HG03139 (cell line): ENCODE measurements around the gene THEM4.

Experiments
- ATAC-seq: cut with Tn5 transposase; IDR thresholded peaks from one replicate; pipeline ENCODE4 v1.9.1; 2021; ENCODE audit not compliant: unreplicated experiment

Gene THEM4

DNA sequence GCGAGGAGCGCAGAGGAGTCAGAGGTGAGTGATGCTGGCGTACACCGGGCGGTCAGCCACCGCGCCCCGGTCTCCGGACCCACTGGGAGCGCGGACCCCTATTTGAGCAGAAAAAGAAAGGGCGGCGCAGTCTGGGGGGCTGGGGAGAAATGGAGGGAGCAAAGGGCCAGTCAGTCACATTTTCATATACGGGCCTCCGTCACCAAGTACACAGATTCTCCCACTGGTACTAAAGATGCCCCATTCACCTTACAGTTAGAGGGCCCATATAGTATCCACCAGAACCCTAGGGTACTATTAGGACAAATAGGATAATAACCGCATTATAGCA is 70.3 kb downstream of the THEM4 start:
- ATAC-seq: no peak

DNA sequence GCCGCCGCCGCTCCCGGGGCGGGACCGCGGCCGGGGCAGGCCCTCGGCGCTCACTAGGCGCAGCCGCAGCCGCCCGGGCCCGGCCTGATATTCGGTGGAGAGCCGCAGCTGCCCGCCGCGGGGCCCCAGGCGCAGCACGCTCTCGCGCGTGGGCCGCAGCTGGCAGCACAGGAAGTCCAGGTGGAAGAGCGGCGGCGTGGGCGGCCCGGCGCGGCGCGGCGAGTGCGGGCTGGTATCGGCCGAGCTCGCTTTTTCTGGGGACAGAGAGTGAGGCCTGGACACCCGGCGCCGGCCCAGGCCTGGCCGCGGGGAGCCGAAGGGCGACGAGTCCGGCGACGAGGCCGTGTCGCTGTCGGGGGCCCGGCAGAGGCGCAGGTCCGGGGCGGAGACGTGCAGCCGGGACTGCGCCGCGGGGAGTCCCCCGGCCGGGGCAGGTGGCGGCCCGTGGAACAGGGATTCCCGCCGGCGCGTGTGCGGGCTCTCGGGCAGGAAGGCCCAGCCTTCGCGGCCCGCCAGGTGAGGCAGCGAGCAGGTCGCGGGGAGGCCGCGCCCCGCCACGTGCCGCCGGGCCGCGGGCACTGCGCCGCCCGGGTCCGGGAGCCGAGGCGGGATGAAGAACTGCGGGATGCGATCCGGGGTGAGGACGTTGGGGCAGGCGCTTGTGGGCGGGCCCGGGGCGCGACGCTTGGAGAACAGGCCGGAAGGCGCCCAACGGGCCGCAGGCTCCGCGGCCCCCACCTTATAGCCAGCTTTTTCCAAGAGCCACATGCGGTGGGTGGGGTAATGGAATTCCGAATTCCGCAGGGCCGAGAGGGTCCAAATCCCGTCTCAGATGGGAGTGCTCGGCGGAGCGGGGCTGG is 70.9 kb downstream of the THEM4 start:
- ATAC-seq: no peak

DNA sequence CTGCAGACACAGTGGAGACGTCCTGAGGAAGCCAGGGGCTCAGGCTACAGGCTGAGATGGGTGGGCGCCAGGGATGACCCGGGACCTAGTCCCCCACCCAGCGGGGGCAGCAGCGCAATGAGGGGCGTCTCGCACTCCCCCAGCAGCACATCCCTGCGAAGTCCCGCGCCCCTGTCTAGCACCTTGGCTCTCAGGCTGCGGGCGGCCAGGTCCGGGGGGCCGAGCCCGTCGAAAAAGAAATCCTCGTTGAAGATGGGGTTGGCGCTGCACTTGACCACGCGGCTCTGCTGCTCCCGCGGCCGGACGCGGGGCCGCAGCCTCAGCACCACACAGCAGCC is 71.5 kb downstream of the THEM4 start:
- no peak for ATAC-seq

DNA sequence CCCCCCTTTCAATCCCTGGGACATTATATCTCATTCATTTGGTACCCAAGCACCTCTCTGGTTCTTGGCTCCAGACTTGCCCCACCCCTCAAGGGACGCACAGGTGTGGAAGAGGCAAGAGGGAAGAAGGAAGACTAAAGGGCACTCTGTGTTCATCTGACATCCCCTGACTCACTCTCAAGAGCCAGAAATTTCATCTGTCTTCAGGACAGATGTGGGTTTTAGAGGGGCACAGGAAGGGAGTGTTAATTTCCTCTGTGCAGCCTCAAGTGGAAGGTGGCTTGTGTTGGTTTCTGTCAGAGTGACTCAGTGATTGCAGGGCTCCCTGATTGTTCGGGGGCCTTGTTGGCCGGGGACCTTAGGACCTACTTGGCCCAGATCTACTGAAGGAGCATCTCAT is 72.1 kb downstream of the THEM4 start:
- ATAC-seq: no peak

DNA sequence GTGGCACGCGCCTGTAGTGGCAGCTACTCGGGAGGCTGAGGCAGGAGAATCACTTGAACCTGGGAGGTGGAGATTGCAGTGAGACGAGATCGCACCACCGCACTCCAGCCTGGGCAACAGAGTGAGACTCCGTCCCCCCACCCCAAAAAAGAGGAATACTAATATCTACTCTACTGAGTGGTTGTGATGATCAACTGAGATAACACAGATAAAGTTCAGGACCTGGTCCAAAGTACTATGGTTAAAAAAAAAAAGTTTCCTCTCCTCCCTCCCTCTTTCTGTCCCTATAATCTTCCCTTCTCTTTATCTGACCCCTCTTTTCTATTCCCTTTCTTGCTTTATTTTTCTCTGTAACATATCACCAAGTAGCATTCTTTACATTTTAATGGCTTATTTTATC is 73.7 kb downstream of the THEM4 start:
- ATAC-seq: no peak

DNA sequence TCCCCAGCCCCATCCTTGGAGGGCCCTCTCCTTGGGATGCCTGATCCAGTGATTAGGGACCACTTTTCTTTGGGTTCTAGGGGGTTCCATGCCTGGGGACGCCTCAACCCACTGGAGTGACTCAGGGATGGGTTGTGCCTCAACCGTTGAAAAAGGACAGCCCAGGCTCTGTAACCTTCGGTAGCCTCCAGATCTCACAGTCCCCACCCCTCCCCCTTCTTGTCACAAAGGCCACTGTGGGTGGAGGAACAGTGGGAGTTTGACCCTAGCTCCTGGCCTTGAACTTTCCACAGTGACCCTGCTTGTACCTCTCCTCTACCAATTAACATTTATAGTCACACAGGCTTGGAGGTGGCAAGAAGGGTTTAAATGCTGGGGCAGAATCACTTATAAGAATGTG is 75.1 kb downstream of the THEM4 start:
- ATAC-seq: no peak

DNA sequence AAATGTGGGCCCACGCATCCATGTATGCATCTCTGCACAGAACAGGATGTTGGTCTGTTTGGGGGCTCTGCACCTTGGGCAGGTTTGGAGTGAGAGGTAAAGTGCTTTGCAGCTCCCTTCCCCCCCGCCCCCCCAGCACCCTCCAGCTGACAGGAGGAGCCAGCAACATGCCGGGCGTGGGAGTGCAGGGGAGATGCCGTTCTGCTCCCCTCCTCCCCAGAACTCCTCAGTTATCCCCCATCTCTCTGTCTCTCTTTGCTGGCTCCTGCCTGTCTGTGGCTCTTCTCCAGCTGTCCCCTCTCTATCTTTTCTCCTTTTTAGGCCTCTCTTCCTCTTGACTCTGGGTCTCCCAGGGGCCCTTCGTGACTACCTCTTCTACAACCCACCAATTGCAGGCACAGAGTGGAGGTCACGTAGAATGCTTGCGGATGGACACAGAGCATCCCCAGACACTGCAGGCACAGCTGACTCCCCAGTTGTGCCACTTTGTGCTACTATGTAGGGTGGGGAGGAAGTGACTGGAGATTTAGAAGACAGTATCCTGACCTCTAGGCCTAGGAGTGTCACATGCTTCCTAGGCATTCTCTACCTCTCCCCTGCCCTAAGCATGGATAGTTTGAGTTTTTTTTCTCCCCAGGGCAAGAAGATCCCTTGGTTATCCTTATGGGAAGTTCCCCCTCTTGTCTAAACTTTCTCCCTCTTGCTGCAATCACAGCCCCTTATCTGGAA is 76.0 kb downstream of the THEM4 start:
- ATAC-seq: no peak

DNA sequence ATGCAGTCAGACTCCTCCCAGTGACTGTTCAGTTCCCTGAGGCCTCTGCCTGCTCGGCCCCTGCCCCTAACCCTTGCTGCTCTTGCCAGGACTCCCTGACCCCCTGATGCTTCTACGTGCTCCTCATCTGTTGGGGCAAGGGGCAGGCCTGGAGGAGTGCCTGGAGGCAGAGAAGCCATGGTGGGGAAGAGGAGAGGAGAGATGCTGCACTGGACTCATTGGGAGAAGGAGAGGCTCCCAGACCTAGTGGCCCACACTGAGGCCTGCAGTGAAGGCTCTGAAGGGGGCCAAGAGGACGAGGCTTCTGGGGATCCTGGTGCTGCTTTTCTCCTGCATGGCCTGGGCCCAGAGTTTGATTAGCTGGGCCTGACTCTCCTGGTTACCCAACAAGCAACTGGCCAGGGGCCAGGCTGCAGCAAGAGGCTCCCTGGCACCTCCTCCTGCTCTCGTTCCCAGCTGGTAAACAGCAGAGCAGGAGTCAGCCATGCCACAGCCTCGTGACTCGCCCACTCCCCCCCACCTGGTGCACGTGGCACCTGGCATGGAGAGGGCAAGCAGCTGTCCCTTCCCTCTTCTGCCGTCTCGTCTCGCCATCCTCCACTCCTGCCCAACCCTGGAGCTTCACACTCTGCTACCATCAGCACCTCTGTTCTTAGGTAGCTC is 76.9 kb downstream of the THEM4 start:
- no peak for ATAC-seq

DNA sequence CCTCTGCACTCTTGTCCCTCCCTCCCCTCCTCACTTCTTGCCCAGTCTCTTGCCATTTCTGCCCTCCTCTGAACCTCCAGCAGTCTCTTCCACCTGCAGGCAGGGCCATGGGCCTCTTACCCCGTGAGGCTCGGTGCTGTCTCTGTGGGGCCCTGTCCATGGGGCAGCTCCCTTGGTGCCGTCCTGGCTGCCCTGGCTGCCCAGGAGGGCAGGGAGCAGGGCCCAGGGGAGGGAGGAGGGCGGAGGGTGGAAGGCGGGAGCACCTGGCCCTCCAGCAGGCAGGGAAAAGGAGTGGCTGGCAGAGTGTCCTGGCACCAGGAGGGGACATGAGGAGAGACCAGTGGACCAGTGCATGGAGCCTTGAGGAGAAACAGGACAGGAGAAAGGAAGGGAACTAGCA is 77.7 kb downstream of the THEM4 start, which contains the start of gene RORC:
TSS of gene RORC (minus strand) at position 198 of the 400 bp plus-strand sequence. CDS start at position 160, 38 bp downstream.
- no peak for ATAC-seq

DNA sequence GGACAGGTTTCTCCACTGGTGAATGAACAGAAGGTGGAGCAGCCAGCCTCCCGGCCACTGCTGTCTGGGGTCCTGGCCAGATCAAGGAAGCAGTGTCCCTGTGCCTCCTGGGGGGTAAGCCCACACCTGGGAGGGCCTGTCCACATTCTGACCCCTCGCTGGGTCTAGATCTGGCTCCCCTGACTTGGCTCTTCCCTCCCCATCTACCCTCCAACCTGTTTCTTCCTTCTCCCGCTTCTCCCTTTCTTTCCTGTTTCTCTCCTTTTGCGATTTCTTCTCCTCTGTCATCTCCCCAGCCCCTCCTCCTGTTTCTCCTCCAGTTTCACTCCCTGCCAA is 78.1 kb downstream of the THEM4 start:
- ATAC-seq: no peak

DNA sequence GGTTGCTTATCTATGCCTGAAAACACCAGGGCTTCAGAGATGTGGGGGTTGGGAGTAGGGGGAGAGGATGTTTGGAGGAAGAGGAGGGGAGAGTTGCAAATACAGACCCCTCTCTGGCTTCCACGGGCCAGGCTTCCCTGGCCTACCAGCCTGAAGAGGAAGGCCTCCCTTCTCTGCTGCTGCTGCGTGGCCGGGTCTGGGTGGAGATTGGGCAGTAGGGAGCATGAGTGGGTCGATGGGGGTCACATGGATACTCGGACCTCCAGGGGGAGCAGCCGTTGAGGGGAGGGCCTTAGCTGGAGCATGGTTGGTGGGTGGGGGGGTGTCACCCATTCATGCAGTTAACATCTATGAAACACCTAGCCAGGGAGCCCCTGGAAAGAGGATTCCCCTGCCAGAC is 79.3 kb downstream of the THEM4 start:
- ATAC-seq: no peak

DNA sequence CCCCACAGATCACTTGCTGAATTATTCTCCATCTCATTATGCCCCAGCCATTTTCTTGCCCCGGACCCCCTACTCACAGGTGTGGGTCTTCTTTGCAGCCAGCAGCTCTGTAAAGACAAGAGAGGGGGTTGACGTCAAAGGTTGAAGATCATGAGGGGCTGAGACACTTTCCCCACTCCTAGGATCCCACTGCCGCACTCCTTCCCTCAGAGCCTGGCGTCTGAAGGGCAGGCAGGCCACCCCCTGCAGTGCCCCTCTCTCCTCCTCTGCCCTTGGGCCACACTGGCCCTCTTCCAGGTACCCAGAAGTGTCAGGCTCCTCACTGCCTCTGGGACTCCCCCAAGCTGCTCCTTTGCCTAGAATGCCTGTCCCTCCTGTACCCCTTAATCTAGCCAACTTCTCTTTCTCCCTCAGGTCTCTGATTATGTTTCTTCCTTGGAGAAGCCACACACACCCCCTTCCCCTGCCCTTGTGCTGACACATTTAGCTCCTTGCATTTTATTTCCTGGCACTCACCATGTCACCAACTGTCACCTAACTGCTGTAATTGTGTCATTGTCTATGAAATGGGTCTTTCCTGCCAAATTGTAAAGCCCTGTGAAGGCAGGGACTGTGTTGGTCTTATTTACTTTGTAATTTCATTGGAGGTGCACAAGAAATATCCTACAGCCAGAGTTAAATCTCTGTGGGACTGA is 79.8 kb downstream of the THEM4 start:
- no peak for ATAC-seq

DNA sequence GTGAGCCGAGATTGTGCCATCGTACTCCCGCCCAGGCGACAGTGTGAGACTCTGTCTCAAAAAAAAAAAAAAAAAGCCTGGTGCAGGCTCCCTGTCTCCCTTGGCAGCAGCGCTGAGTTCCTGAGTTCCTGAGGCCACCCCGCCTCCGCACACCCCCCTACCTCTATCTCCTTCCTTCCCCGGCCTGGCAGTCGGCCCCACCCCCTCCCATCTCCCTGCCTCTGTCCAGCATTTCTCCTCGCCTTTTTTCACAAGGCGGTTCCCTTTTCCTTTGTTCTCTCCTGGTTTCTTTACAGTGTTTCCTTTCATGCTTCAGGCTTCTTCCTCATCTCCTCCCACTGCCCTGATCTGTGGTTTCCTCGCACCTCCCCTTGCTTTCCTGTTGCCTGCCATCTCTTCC is 80.4 kb downstream of the THEM4 start:
- ATAC-seq: no peak

DNA sequence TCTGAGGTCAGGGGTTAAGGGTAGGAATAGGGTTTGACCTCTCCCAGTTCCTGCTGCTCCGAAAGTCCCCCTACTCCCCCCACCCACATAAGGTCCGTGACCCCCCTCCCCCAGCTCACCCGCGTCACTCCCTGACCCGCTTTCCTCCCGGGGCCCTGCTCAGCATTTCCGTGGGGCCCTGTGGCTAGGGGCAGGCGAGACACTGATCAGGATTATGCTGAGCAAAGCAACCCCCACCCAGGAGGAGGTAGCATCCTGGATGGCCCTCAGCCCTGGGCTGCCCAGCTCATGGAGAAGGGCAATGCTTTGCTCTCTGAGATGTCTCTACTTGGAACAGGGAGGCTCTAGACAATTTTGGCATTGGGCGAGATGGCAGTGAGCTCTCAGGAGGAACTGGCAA is 81.5 kb downstream of the THEM4 start:
- no peak for ATAC-seq

DNA sequence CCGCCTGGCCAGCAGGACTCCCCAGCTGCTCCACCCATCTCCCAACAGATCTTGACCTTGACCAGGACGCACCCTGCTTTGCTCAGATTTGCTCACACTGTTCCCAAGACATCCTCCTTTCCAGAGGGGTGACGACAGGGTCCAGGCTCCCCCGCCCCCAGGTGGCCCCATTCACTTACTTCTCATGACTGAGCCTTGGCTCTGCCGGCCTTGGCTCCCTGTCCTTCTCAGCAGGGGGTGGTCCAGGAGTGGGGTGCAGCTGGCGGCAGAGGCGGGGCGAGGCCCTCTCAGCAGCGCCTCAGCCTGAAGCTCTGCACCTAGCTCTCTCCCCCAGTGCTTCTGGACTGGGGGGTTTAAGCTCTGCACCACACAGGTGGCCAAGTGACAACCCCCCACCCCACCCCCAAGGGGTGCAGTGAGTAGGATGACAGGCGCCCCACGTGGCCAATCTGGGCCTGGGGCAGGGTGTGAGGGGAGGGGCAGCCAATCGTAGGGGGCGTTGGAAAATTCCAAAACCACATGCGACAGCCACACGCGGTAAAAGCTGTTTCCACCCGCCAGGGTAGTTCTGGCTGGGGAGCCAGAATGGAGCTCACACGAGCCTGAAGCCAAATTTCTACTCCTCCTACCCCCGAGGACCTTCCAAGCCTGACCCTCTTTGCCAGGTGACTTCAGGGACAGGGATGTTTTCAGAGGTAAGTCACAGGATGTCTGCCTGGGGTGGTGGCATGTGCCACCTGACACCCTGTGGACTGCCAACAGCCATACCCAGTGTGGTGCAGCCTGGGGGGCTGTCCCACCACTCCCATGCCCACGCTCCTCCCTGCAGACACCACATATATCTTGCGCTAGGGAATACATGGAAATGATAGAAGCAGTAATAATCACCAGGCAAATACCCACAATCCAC is 83.3 kb downstream of the THEM4 start:
- ATAC-seq: no peak

DNA sequence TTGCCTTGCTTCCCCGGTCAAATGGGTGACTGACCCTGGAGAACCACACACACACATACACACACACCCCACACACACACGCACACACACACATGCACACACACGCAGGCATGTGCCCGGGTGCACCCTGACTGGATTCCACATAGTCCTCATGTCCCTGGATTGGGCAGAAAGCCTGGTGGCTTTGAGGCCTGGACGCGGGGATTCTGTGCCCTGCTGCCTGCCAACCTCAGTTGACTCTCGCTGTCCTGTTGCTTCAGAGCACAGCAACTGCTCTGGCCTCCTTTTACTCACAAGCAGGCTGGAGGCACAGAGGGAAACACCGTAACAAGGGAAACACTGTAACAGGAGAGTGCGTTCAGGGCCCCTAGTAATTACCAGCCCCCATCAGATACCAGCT is 84.1 kb downstream of the THEM4 start:
- no peak for ATAC-seq
